GM21367 (cell line): ENCODE measurements around the gene CEPT1.

Experiments
- ATAC-seq: cut with Tn5 transposase; IDR thresholded peaks from one replicate; pipeline ENCODE4 v1.9.1; 2021; ENCODE audit not compliant: unreplicated experiment

Gene CEPT1

DNA sequence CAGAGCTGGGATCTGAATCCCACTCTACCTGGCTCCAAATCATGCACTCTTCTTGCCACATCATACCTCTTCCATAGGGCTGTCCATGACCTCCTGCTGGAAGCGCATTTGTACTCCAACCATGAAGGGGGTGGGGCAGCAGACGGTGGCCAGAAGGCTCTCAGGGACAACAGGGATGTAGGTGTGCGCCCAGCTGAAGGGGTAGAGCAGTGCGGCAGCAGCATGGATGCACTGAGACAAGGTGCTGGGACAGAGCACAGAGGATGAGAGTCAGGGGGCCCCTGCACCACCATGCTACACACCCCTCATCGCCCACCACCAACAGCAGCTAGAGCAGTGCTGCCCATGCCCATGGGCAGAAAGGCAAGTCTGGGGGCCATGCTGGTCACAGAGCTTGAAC lies 52.1 kb downstream of the CEPT1 start:
- no peak for ATAC-seq

DNA sequence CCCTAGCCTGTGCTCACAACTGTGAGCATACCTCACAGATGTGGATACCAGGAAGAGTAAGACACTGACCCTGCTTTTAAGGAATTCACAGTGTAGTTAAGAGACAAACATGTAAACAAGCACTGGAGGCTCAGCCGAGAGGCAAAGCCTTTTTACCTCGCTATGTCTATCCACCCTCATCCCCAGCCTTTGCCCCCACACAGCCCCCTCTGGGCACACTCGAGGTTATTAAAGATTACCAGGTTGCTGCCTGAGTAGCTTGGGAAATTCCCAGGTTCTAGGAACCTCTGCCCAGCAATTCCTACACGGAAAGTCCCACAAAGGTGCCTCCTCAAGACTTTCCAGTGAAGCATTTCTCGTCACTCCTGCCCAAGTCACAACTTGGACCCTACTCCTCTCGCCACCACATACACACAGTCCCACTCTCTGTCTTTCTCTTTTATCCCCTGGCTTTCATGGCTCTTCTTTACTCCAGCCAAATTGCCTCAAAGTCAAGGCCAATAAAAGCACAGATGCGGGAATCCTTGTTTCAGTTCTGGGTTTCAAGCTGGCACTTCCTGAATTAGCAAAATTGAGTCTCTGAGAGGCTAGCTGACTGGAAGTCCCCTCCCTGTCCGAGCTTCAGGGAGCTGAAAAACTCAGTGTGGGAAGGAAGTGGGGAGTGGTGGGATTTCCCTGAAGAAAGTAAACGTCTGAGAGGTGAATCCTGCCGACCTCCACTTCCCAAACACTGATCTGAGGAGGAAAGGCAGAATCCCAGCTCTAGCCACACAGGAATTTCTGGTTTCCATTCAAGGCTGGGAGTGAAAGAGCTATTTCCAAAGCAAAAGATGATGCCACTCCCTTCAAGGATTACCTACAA lies 52.9 kb downstream of the CEPT1 start:
- ATAC-seq: no peak

DNA sequence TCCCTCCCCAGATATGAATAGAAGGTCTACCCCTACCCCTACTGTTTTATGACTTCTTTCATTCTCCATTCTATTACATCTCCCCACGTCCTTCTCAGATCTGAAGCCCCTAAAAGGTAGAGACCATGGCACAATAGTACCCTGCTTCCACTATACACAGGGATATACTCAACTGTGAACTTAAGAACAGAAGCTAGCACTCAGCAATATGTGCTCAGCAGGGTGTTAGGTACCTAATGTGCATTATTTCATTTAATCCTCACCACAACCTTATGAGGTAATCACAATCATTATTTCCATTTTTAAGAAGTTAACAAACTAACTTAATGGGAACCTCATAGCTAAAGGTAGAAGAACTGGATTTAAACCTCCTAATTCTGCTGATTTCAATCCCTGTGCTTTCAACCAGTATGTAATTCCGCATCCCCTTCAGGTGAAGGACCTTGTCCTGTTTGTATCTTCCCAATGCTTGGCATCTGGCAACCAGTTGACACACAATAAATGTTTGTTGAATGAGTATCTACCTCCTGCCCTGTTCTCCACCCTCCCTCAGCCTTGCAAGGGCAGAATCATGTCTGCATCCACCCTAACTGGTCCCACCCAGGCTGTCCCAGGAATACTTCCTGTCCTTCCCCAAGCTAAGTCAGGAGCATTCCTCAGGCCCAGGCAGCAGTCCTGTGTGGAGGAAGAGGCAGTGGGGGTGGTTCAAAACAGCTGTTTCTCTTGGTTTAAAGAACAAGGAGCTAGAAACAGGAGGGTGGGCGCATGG lies 53.9 kb downstream of the CEPT1 start:
- ATAC-seq: no peak

DNA sequence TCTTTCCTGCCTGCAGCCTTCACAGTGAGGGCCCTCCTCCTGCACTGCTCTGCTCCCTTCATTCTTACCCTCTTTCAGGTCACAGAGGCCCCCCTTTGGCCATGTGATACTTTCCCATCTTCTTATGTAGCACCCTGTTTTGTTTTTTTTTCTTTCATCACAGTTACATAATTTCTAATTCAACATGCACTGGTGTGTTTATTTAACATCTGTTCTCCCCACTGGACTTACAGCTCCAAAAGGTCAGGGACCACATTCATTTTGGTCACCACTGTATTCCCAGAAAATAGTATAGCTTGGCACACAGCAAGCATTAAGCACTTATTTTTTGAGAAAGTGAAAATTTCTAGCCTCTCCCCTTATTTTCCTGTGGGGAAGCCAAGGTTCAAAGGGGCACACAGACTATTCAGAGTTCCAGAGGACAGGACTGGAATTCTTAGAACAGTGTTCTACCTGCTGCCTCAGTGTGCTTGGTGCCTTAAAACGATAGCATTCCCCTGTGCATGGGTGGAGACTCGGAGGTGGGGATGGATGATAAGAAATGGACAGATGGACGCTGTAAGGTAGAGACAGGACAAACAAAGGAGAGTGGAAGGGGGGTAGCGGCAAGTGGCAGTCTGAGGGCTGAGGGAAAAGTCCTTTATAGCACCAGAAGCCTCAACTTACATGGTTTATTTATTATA lies 55.1 kb downstream of the CEPT1 start:
- ATAC-seq: no peak

DNA sequence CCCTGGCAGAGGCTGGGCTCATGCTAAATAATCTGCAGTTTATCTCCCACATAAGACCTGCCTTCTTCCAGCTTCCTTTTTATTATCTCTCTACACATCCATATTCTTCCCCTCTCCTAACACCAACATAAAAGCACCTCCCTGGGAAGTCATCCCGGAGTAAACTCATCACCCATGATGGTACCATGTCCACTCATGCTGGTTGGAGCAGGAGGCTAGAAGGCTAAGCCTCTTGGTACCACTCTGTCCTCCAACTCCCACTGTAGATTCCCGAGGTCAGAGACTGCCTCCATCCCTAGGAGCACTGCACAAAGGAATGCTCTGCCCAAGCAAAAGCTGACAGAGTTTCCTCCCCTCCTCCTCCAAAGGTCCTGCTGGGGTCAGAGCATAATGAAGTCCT lies 56.2 kb downstream of the CEPT1 start:
- ATAC-seq: no peak

DNA sequence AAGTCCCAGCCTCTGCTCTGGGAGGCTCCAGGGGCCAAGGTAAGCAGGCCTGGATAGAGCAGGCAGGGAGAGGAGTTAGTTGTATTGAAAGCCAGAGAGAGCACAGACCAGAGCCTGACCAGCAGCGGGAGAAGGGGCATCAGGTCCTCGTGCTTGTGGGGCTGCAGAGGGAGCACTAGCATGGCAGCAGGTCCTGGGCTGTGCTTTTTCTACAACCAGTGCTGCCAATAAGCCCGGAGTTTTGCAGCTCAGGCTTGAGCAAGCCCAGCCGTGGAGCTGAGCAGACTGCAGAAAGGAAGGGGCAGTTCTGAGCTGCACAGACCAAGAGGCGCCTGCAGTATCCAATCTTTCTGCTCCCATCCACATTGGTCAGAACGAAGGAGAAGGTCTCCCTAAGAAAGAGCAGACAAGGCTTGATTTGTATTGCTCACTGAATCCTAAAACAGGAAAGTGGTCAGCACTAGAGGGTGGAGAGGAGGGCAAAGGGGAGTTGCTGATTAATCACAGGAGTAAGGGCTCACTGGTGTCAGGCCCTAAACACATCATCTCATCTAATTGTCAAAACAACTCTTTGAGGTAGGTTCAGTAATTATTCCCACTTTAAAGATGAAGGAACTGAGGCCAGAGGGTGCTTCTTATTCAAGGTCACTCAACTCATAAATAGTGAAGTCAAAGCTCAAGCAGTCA lies 57.7 kb downstream of the CEPT1 start:
- peak; percentile 39 for ATAC-seq

DNA sequence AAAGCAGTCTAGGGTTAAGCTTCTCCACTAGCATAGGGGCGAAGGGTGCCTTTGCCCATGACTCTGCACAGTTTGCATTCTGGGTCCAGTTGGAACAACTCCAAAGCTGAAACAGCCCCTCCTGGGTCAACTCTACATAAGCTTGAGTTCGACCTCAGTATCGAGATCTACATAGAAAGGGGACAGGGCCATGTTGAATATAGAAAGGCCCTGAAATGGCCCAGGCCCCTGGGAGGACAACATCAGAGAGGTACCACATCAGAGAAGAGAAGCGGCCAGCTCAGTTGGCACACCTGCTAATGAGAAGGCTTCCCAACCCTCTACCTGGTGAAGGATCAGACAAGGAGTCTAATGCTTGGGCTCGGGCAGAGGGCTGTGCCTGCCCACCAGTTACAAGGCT lies 58.8 kb downstream of the CEPT1 start:
- ATAC-seq: no peak

DNA sequence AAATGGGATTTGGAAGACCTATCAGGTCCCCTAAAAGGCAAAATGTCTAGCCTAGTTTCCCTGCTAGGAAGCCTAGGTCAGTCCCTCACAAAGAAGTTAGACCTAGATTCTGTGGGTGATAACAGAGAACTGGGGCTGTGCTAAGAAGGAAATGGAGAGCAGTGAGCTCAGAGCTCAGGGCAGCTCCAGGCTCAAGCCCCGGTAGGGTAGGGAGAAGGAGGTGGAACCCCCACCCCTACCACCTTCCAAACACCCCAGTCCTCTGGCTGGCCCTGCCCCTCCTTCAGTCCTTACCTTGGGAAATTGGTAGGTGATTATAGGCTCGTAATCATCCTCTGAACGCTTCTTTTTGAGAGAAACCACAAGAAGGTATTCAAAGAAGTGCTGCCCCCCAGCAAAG lies 59.3 kb downstream of the CEPT1 start:
- ATAC-seq: no peak

DNA sequence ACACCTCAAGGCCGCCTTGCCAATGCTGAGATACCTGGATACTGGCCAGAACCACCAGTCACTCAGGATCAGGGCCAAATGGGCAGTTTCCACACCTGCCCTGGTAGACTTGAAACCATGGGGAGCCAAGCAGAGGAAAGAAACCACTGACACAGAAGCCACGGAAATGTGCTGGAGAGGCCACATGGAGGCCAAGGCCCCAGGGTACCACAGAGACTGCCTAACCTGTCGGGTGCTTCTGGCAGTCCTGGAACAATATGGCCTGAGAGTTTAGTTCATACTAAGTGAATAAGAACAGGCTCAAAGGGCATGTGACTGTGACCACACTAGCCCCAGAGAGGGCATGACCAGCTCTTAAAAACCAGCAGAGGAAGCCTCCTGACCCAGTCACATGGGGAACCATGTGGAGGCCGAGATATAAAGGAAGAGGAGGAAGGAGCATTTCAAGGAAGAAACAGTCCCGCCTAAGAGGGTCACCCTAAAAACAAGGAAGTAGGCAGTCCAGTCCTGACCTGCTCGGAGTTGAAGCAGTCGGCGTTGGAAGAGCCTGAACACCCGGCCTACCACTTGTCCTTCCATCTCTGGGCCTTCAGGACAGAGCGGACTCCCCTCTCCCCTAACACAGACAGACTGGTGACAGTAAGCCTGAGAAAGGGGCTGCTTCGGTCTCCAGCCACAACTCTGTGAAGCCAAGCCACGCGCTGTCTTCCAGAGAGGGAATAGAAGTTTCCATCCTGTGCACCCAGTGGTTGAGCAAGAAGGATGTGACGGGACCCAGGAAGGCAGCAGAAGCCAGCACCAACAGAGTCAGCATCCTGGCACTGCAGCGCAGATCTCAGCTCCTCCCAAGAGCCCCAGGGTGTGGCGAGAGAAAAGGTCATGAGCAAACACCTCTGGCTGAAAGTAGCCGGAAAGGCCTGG lies 60.1 kb downstream of the CEPT1 start, which contains the start of gene DENND2D:
Gene DENND2D (minus strand): TSS at position 766 of the 921 bp plus-strand sequence. CDS start 187 bp downstream, at position 579.
- ATAC-seq: no peak

DNA sequence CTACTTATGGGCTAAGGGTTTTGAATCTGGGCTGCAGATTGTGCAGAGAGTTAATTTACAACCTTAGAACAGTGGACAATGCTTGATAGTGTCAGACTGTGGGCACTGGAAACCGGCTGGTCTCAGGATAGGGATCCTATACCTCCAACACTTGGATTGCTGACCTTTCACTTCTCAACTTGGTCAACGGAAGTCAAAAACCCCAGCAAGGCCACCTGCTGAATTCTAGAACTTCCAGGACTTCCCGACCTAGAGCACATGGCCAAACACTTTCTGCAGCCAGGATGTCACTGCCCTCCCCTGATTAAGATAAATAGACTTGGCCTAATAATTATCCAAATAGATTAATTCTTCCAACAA lies 60.8 kb downstream of the CEPT1 start:
- ATAC-seq: no peak

DNA sequence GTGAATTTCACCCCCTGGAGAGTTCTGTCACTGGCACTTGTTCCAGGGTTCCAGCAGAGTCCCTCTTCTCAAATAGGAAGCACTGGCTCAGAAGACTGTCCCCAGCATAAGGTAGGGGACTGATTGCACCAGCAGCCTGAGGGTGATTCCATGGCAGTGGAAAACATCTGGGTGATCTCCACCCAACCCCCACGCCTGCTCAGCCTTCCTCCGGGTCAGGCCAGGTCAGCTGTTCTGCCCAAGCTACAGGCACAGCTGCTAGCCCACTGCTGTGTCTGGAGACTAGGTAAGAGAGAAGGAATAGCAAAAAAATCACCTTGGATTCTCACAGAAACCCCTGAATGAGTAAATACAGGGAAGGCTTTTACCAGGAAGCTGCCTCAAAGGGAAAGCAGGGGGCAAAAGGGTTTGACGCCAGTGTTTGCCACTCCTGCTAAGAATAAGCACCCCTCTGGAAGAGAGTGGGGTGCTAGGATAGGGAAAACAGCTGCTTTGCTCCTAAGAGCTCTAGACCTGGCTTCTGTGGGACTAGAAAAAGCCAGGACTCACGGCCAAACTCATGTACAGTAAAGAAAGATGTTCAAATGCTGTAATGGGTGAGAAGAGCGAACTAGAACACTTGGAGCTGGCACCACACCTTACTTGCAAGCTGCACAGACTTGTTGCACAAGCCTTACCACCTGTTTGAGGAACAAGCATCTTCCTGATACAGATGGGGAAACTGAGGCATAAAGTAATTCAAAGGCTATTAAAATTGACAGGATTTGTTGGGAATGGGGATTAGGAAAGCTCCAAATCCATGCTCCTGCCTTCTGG lies 61.5 kb downstream of the CEPT1 start:
- ATAC-seq: no peak

DNA sequence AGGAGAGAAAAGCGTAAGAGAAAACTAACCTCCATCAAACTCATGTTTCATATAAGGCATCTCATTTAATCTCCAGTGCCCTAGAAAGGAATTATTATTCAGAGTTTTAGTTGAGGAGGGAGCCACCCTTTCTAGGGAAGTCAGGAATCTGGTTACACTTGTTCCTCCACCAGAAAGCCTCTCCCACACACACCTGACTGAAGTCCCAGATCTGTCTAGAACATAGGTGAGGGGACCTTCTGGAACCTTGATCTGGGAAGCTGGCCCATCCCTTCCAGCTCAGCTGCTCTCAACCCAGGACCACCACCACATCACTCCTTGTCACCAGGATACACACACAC lies 62.3 kb downstream of the CEPT1 start:
- ATAC-seq: no peak

DNA sequence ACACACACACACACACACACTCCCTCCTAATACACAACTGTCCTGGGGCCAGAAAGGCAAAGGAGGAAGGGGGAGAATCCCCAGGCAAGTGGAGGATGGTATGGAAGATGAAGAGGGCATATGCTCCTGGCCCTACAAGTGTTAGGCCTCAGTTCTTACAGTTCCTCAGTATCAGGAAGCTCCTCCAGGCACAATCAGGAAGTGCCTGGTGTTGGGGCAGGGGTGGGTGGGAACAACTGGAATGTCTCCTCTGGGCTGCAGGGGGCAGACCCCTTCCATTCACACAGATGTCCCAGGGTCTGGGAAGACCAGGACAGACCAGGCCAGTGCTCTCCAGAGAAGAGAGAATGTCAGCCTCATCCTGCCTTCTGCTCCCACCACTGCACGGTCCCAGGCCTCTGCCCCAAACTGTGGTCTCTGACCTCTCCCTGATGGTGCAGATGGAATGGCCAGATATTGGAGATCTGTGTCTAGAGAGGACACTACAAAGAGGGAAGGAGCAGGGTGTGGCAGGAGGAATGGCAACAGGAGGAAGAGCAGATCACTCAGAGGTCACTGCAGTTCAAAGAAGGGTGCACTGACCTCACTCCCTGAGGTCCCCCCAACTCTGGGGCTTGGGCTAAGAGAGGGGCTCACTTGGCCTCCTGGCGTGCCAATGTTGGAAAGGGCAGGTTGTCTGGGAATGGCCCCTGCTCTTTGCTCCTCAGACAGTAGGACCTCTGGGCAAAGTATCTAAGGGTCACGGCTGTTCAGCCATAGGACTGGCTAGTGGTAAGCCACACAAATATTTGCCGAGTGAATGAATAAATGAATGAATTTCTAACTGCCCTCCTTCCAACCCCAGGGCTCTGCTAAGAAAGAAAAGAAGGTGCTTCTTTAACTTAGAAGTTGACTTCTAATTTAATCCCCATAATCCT lies 62.9 kb downstream of the CEPT1 start:
- ATAC-seq: no peak

DNA sequence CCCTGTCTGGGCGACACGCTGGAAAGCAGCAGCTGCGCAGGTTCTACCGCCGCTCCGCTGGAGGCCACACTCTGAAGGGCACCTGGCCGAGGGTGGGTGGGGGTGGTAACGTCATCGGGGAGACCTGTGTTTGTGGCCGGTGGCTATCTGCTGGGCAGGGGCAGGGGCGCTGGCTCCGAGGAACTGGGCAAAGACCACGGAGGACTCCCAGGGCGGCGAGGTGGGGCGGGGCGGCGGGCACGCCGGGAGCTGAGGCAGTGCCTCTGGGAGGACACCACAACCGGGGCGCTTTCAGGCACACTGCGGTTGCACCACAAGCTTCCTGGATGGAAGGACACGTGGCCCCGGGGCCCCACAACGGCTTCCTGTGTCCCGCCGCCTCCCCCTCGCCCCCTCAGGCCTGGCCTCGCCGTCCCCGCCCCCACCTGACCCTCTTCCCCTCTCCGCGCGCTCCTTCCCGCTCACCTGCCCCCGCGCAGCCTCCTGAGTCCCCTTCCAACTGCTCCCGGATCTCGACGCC lies 63.7 kb downstream of the CEPT1 start:
- ATAC-seq: peak; percentile 45

DNA sequence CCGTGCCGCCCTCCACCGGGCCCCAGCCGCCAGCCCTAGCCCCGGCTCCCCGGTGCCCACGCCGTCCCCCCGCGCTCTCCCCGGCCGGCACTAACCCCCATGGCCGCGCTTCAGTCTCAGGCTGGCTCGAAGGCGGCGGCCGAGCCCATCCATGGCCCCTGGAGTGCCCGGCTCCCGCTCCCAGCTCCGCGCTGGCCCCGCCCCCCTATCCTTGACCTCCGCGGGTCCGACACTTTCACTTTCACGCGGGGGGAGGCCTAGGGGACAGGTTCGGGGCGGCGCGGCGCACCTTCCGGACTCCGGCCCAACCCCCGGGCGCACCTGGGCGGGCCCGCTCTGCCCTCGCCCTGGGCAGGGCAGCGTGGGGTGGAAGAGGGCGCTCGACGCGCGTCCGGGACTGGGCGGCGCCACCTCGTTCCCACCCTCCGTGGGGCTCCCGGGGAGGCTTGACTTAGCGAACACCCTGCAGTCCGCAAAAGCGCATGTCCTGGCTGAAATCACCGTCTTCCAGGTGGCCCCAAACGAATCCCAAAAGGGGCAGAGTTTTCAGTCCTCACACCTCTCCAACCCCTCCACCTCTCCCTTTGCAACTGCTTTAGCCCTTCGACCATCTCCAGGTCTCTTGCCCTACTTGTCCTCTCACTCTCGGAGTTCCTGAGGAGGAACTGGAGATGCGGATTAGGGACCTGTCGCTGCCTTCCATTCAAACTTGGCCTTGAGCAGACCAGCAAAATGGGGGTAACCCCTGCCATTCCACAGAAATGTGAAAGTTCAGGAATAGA lies 64.4 kb downstream of the CEPT1 start:
- ATAC-seq: peak; percentile 43

DNA sequence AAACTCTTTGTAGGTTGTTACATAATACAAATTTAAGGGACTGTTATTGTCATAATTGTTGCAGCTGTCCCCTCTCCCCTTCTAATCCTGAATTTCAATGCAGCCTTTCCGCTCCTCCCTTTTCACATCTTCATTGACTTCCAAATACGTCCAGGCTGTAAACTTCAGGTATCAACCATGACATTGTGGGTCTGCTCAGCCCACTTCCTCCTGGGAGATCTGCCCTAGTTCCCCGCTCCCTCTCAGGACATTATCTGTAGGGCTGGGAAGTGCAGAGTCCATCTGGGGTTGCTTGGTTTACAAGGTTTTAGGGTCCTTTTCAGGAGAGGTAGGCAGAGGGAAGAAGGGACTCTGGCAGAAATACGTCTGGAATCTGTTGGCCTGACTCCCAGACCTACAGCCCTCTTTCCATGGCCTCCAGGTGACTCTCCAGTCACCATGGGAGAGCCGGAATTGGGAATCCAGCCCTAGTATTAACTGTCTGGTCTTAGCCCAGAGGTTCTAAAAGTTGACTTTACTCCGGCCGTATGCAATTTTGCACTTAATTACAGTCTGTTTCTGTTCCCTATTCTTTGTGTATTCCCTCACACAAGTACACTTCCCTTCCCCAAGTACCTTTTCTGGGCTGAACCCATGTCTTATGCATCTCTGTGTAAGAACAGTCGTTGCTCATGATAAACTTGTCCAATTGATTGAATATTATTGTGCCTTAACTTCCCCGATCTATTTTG lies 65.1 kb downstream of the CEPT1 start:
- ATAC-seq: no peak

DNA sequence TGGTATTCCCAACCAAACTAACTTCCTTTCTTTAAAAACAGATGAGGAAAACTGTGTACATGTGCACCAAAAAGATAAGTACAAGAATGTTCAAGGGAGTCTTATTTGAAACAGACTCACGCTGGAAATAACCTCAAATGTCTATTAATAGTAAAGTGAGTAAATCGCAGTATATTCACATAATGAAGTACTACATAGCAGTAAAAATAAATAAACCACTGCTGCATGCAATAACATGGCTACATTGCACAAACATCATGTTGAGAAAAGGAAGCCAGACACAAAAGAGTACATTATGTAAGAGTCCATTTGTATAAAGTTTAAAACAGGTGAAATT lies 65.7 kb downstream of the CEPT1 start:
- ATAC-seq: no peak
